Bronchial epithelial cell (primary cell): ENCODE measurements around the gene DAPL1. TPM values are rescaled to one million over a fixed set of nuclear protein-coding genes. Genes with fewer than 3 reads are reported as not detected.

ENCODE experiments used
- DNase-seq: peaks from one replicate; pipeline ENCODE4 v3.0.0-alpha.2; 2010; ENCODE audit warnings: low read depth
- FAIRE-seq: peaks from 2 replicates; lab custom pipeline; 2011; peaks lifted over from hg19 to GRCh38; lab: Jason Lieb, UNC
- H3K27me3 ChIP-seq: 2 replicates; pipeline ENCODE4 v1.5.1; 2011; ENCODE audit warnings: low read length; ENCODE audit not compliant: control insufficient read depth, insufficient read depth
- H3K36me3 ChIP-seq: 2 replicates; pipeline ENCODE4 v1.5.1; 2011; ENCODE audit warnings: low read length; ENCODE audit not compliant: control insufficient read depth, insufficient read depth
- H3K4me3 ChIP-seq: 2 replicates; pipeline ENCODE4 v1.5.1; 2011; ENCODE audit warnings: mild to moderate bottlenecking, low read depth, low read length, control low read depth
- total RNA-seq: library from RNA; depleted of rRNA; stranded (reverse); fragments of >200 nt; gene quantifications from 2 replicates; pipeline ENCODE4 v1.2.1, GENCODE V29; 2014
- TF ChIP-seq, protein P1 (sequence below): IDR thresholded peaks from 2 replicates; pipeline ENCODE4 v1.5.1; 2011; ENCODE audit warnings: mild to moderate bottlenecking, moderate library complexity, low read length, control low read depth, inconsistent platforms; ENCODE audit not compliant: insufficient read depth, severe bottlenecking

Gene DAPL1
- total RNA-seq, 1 donor from 2014 or later: not detected

DNA sequence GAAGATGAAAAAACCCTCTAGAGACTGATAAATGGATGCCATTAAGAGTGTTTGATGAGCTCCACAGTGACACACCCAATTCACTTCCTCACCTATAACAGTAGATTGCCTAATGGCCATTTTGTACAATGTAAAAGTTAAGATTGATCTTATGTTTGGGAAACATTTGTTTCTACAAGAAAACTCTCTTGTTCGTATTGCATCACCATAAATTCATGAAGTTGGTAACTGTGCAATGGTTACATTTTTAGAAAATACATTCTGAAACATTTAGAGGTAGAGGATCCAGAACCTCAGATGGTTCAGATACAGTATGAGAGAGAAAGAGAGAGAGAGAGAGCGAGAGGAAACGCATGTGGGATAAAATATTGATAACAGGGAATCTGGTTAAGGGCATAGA lies 31.8 kb downstream of the DAPL1 start:
- FAIRE-seq (no peak), DNase-seq (no peak)
- TF ChIP-seq, protein P1, sequence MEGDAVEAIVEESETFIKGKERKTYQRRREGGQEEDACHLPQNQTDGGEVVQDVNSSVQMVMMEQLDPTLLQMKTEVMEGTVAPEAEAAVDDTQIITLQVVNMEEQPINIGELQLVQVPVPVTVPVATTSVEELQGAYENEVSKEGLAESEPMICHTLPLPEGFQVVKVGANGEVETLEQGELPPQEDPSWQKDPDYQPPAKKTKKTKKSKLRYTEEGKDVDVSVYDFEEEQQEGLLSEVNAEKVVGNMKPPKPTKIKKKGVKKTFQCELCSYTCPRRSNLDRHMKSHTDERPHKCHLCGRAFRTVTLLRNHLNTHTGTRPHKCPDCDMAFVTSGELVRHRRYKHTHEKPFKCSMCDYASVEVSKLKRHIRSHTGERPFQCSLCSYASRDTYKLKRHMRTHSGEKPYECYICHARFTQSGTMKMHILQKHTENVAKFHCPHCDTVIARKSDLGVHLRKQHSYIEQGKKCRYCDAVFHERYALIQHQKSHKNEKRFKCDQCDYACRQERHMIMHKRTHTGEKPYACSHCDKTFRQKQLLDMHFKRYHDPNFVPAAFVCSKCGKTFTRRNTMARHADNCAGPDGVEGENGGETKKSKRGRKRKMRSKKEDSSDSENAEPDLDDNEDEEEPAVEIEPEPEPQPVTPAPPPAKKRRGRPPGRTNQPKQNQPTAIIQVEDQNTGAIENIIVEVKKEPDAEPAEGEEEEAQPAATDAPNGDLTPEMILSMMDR: no peak
- Histone ChIP-seq H3K27me3 (no peaks in the 10 kb centered on the region), H3K36me3 (no peaks in the 10 kb centered on the region), H3K4me3 (no peak overlapping the region)

DNA sequence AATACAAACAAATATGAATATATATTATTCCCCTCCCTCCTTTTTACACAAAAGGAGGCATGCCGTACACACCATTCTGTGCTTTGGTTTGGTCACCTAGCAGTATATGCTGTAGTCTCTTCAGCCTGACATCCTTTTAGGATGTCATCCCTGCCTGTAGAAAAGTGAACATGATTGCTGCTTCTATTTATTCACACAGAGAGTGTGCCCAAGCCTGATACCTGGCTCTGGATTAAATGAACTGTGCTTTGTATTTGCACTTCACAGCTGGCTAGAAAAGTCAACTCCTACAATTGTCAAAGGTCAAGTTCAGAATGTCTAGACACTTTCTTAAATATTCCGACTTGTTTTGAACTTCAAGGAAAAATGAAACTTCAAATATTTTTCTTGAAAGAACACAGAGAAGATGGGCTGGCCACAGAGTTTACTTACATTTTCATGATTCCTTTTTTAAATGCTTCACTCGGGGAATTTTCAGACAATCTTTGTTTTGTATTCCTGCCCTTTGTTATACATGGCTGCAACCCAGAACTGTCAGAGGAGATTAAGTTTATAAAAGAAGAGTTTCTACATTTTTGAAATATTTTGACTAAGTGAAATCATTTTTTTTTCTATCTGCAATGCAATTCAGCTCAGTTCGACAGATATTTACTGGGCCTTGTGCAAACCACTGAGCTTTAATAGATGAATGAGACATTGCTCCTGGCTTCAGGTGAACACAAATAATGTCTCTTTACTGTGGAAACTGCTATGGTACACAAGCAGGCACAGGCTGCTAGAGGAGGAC lies 33.5 kb downstream of the DAPL1 start:
- Histone ChIP-seq H3K4me3 (no peak overlapping the region), H3K36me3 (no peaks in the 10 kb centered on the region), H3K27me3 (no peaks in the 10 kb centered on the region)
- DNase-seq (no peak), FAIRE-seq (no peak)
- TF ChIP-seq, protein P1: no peak

DNA sequence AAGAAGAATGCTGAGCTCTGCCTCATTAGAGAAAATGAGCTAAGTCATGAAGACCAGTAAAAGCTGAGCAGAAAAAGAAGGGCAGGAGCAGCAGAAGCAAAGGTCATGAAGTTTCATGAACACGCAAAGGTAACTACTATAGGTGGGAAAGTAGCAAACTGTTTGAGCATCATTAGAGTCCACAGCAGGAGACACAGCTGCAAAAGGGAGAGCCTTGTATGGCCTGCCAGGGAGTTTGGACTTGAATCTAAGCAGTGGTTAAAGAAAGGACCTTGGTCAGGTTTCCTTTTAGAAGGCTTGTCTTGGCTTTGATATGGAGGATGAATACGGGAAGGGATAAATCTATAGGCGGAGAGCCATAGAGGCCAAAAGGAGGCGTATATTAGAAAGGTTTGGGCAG lies 34.0 kb downstream of the DAPL1 start:
- no peak for DNase-seq
- no peak for FAIRE-seq
- TF ChIP-seq, protein P1: no peak
- H3K4me3 ChIP-seq: no peak overlapping the region
- no peaks in the 10 kb centered on the region for H3K36me3 ChIP-seq
- H3K27me3 ChIP-seq: no peaks in the 10 kb centered on the region

DNA sequence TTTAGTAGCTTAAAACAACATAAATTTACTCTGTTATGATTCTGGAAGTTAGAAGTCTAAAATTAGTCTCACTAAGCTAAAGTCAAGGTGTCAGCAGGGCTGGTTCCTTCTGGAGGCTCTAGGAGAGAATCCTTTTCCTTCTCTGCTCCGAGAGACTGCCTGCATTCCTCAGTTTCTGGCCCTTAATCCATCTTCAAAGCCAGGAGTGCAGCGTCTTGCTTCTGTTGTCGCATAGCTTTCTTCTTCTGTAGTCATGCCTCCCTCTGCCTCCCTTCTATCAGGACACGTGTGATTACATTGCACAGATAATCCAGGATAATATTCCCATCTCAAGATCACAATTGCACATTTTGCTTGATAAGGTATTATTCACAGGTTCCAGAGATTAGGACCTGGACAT lies 35.1 kb downstream of the DAPL1 start:
- Histone ChIP-seq H3K27me3 (no peaks in the 10 kb centered on the region), H3K36me3 (no peaks in the 10 kb centered on the region), H3K4me3 (no peak overlapping the region)
- TF ChIP-seq, protein P1: no peak
- DNase-seq (no peak), FAIRE-seq (peak; percentile 23)

DNA sequence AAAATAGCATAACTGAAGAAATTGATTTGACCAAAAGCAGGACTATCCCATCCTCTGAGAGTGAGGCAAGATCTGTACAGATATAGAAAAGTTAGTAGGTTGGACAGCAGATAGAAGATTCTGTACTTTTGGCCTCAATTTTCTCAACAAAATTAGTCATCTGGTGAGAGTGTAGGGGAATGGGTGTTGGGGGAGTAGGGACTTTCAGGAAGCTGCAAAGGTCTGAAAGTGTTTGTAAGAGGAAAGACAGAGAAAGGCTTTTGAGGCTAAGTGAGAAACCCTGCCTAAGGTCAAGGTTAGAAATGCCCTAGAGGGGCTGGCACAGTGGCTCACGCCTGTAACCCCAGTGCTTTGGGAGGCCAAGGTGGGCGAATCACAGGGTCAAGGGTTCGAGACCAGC lies 40.3 kb downstream of the DAPL1 start:
- H3K27me3 ChIP-seq: no peaks in the 10 kb centered on the region
- FAIRE-seq: no peak
- H3K36me3 ChIP-seq: no peaks in the 10 kb centered on the region
- DNase-seq: no peak
- TF ChIP-seq, protein P1: no peak
- no peak overlapping the region for H3K4me3 ChIP-seq

DNA sequence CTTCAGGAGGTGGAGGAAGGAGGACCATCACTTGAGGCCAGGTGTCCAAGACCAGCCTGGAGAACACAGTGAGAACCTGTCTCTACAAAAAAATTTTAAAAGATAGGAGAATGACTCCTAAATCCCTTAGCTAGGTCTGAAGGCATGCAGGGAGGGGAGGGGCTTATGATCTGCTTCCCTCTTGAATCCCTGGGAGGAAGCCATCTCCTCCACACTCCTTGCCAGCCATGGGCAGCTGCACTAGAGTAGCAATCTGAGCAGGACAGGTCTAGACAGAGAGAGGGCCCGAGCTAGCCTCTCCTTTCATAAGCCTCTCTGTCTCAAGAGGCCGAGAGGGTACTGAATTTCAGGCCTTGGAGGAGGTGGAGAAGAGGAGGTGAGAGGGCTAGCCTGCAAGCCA lies 42.5 kb downstream of the DAPL1 start:
- DNase-seq: no peak
- TF ChIP-seq, protein P1: no peak
- Histone ChIP-seq H3K4me3 (no peak overlapping the region), H3K36me3 (no peaks in the 10 kb centered on the region), H3K27me3 (no peaks in the 10 kb centered on the region)
- no peak for FAIRE-seq
